HEK293 (cell line): ENCODE results near the gene SPO11.

Experiments
- CTCF ChIA-PET: fragments of 350-600 bp; formaldehyde crosslinking; extraction: SDS; loops from one replicate; lab custom pipeline; 2021; ENCODE audit warnings: antibody characterized with exemption; lab: Yijun Ruan, JAX
- POLR2A ChIA-PET: fragments of 300-600 bp; formaldehyde crosslinking; extraction: SDS; loops from one replicate; lab custom pipeline; 2020; ENCODE audit warnings: antibody characterized with exemption, inconsistent platforms; lab: Yijun Ruan, JAX
- H3K27ac ChIP-seq: fragments of 200-500 bp; sonication (Bioruptor generic); 2 replicates; pipeline ENCODE4 v1.5.1; 2014; ENCODE audit warnings: low read depth, low read length, control low read depth, inconsistent platforms; ENCODE audit errors: extremely low read depth
- H3K36me3 ChIP-seq, 2 experiments: fragments of 200-500 bp in 1 of 2; sonication (Bioruptor generic) in 1 of 2; 1 replicate in 1 of 2; 2 replicates in 1 of 2; pipeline ENCODE4 v1.5.1; 2014 to 2017; ENCODE audit warnings: inconsistent platforms in 2 of 2, low read length in 2 of 2; ENCODE audit not compliant: control insufficient read depth in 2 of 2, insufficient read depth in 1 of 2
- H3K4me1 ChIP-seq: fragments of 200-500 bp; sonication (Bioruptor generic); 2 replicates; pipeline ENCODE4 v1.5.1; 2014; ENCODE audit warnings: mild to moderate bottlenecking, low read length, inconsistent platforms; ENCODE audit not compliant: control insufficient read depth, insufficient read depth
- H3K4me3 ChIP-seq: 2 replicates; pipeline ENCODE4 v1.5.1; 2011; ENCODE audit warnings: low read depth, mild to moderate bottlenecking, control low read depth, low read length, moderate library complexity
- H3K9me3 ChIP-seq: fragments of 200-500 bp; sonication (Bioruptor generic); 2 replicates; pipeline ENCODE4 v1.5.1; 2014; ENCODE audit warnings: low read depth, low read length, inconsistent platforms; ENCODE audit not compliant: control insufficient read depth, insufficient read depth
- BCL11B ChIP-seq: fragments of 450-650 bp; formaldehyde crosslinking; IDR thresholded peaks from 2 replicates; pipeline ENCODE4 v1.5.1; 2016; ENCODE audit warnings: low read depth, missing biosample characterization, missing genetic modification characterization
- GLIS1 ChIP-seq: fragments of 450-650 bp; formaldehyde crosslinking; IDR thresholded peaks from 2 replicates; pipeline ENCODE4 v1.5.1; 2016; ENCODE audit warnings: missing biosample characterization, missing genetic modification characterization
- REPIN1 ChIP-seq: fragments of 450-650 bp; formaldehyde crosslinking; IDR thresholded peaks from 2 replicates; pipeline ENCODE4 v1.5.1; 2017; ENCODE audit warnings: missing biosample characterization, missing genetic modification characterization, low read depth
- ZFP37 ChIP-seq: fragments of 450-650 bp; formaldehyde crosslinking; IDR thresholded peaks from 2 replicates; pipeline ENCODE4 v1.5.1; 2016; ENCODE audit warnings: missing biosample characterization, missing genetic modification characterization
- ZFP69B ChIP-seq: fragments of 450-650 bp; formaldehyde crosslinking; IDR thresholded peaks from 2 replicates; pipeline ENCODE4 v1.5.1; 2016; ENCODE audit warnings: missing biosample characterization, missing genetic modification characterization
- ZNF112 ChIP-seq: fragments of 450-650 bp; formaldehyde crosslinking; IDR thresholded peaks from 2 replicates; pipeline ENCODE4 v1.5.0; 2017; ENCODE audit warnings: missing biosample characterization, missing genetic modification characterization
- ZNF248 ChIP-seq: fragments of 450-650 bp; formaldehyde crosslinking; IDR thresholded peaks from 2 replicates; pipeline ENCODE4 v1.5.1; 2017; ENCODE audit warnings: missing biosample characterization, missing genetic modification characterization
- ZNF324 ChIP-seq: fragments of 450-650 bp; formaldehyde crosslinking; IDR thresholded peaks from 2 replicates; pipeline ENCODE4 v1.5.1; 2016; ENCODE audit warnings: missing biosample characterization, missing genetic modification characterization
- ZNF354C ChIP-seq: fragments of 450-650 bp; formaldehyde crosslinking; IDR thresholded peaks from 2 replicates; pipeline ENCODE4 v1.5.1; 2016; ENCODE audit warnings: missing biosample characterization, missing genetic modification characterization, low read depth, borderline replicate concordance
- ZNF473 ChIP-seq: fragments of 450-650 bp; formaldehyde crosslinking; IDR thresholded peaks from 2 replicates; pipeline ENCODE4 v1.5.1; 2017; ENCODE audit warnings: missing biosample characterization, missing genetic modification characterization
- ZNF530 ChIP-seq: fragments of 450-650 bp; formaldehyde crosslinking; IDR thresholded peaks from 2 replicates; pipeline ENCODE4 v1.5.1; 2016; ENCODE audit warnings: low read depth, missing biosample characterization, missing genetic modification characterization
- ZNF549 ChIP-seq: fragments of 450-650 bp; IDR thresholded peaks from 2 replicates; pipeline ENCODE4 v1.5.1; 2018; ENCODE audit warnings: missing biosample characterization, missing genetic modification characterization, mild to moderate bottlenecking, inconsistent platforms, moderate library complexity
- ZNF624 ChIP-seq: fragments of 450-650 bp; formaldehyde crosslinking; IDR thresholded peaks from 2 replicates; pipeline ENCODE4 v1.5.1; 2017; ENCODE audit warnings: missing biosample characterization, missing genetic modification characterization
- ZNF626 ChIP-seq: fragments of 450-650 bp; sonication (Bioruptor Pico); formaldehyde crosslinking; IDR thresholded peaks from 2 replicates; pipeline ENCODE4 v1.5.1; 2018; ENCODE audit warnings: missing biosample characterization, missing genetic modification characterization, inconsistent platforms
- ZNF791 ChIP-seq: fragments of 450-650 bp; formaldehyde crosslinking; IDR thresholded peaks from 2 replicates; pipeline ENCODE4 v1.5.1; 2016; ENCODE audit warnings: missing biosample characterization, missing genetic modification characterization
- TF ChIP-seq, protein P1 (sequence below): fragments of 450-650 bp; formaldehyde crosslinking; IDR thresholded peaks from 2 replicates; pipeline ENCODE4 v1.5.1; 2016; ENCODE audit warnings: missing biosample characterization, missing genetic modification characterization, borderline replicate concordance
- TF ChIP-seq, protein P2 (sequence below): fragments of 450-650 bp; formaldehyde crosslinking; IDR thresholded peaks from 2 replicates; pipeline ENCODE4 v1.5.1; 2016; ENCODE audit warnings: missing biosample characterization, missing genetic modification characterization
- TF ChIP-seq, protein P3 (sequence below): fragments of 450-650 bp; IDR thresholded peaks from 2 replicates; pipeline ENCODE4 v1.5.1; 2018; ENCODE audit warnings: missing biosample characterization, missing genetic modification characterization
- TF ChIP-seq, protein P4 (sequence below): fragments of 450-650 bp; formaldehyde crosslinking; IDR thresholded peaks from 2 replicates; pipeline ENCODE4 v1.5.1; 2017; ENCODE audit warnings: missing biosample characterization, missing genetic modification characterization
- TF ChIP-seq, protein P5 (sequence below): fragments of 450-650 bp; formaldehyde crosslinking; IDR thresholded peaks from 2 replicates; pipeline ENCODE4 v1.5.1; 2016; ENCODE audit warnings: missing biosample characterization, missing genetic modification characterization
- TF ChIP-seq, protein P6 (sequence below): fragments of 450-650 bp; formaldehyde crosslinking; IDR thresholded peaks from 2 replicates; pipeline ENCODE4 v1.5.1; 2016; ENCODE audit warnings: missing biosample characterization, missing genetic modification characterization

Gene SPO11

DNA sequence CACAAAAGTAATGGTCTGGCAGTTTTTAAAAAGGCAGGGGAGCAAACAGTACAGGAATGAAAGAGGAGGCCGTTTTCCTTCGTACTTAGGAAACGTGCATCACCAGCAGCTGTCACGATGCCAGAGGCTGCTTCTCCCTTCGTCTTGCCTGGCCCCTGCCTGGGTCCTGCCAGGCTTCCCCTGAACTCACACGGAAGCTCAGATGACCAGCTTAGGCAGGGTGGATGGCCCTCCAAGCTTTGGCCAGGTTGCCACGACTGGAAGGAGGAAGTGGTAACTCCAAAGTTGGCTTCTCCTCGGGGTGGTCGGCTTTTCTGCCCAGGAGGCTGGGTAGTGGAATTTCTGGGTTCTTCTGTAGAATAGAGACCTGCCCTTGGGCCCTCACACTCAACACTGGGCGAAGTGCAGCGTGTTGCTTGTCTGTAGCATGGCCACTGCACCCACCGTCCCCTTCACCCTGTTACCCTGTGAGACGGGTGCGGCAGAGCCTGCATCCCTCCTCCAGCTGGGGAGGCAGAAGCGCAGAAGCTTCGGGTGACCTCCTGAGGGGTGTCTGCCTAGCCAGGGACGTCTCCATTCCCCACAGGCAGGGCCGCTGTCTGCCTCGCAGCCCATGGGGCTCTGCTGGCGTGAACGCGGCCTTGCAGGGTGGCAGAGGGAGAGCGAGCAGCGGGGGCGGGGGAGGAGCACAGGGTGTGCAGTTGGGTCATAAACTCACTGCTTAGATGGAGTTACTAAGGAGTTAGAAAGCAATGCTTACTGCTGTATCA is 43.2 kb downstream of the SPO11 start:
- Histone ChIP-seq H3K36me3 (peaks cover 37 to 100% of the 10 kb centered on the region in 2 experiments), H3K4me3 (no peak overlapping the region), H3K4me1 (no peaks in the 10 kb centered on the region), H3K9me3 (no peaks in the 10 kb centered on the region), H3K27ac (no peak overlapping the region)
- CTCF ChIA-PET, result no interaction called here
- POLR2A ChIA-PET, result no interaction called here
- TF ChIP-seq ZNF324 (no peak), ZNF549 (tag by site-specific recombination) (no peak), ZFP69B (tag by site-specific recombination) (no peak), ZNF624 (tag by site-specific recombination) (no peak), ZNF248 (tag by site-specific recombination) (no peak), BCL11B (tag by site-specific recombination) (no peak), ZFP37 (tag by site-specific recombination) (no peak), ZNF473 (tag by site-specific recombination) (no peak)
- TF ChIP-seq, protein P1, sequence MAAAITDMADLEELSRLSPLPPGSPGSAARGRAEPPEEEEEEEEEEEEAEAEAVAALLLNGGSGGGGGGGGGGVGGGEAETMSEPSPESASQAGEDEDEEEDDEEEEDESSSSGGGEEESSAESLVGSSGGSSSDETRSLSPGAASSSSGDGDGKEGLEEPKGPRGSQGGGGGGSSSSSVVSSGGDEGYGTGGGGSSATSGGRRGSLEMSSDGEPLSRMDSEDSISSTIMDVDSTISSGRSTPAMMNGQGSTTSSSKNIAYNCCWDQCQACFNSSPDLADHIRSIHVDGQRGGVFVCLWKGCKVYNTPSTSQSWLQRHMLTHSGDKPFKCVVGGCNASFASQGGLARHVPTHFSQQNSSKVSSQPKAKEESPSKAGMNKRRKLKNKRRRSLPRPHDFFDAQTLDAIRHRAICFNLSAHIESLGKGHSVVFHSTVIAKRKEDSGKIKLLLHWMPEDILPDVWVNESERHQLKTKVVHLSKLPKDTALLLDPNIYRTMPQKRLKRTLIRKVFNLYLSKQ (tag by site-specific recombination), result no peak
- TF ChIP-seq, protein P2, sequence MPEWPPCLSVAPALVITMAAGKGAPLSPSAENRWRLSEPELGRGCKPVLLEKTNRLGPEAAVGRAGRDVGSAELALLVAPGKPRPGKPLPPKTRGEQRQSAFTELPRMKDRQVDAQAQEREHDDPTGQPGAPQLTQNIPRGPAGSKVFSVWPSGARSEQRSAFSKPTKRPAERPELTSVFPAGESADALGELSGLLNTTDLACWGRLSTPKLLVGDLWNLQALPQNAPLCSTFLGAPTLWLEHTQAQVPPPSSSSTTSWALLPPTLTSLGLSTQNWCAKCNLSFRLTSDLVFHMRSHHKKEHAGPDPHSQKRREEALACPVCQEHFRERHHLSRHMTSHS (tag by site-specific recombination), result no peak

DNA sequence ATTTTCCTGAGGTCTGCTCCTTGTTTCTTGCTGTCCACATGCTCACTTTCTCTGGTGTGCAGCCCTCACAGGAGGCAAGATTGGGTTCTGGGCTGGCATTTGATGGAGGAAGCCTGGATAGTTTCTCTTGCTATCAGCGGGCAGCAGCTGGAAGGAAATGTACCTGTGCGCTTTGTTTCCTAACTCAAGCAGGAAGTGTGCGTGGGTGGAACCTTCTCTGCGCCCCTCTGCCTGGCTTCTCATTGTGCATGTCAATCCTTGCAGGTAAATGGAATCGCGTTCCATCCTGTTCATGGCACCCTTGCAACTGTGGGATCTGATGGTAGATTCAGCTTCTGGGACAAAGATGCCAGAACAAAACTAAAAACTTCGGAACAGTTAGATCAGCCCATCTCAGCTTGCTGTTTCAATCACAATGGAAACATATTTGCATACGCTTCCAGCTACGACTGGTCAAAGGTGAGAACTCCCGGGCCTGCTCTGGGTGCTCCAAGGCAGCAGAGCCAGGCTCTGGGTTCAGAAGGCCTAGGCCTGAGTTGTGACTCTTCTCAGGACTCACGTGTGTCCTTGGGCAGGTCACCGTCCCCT is 44.8 kb downstream of the SPO11 start:
- Histone ChIP-seq H3K36me3 (peaks cover 34 to 98% of the 10 kb centered on the region in 2 experiments), H3K4me3 (no peak overlapping the region), H3K9me3 (no peaks in the 10 kb centered on the region), H3K27ac (no peak overlapping the region), H3K4me1 (no peaks in the 10 kb centered on the region)
- TF ChIP-seq, protein P3, sequence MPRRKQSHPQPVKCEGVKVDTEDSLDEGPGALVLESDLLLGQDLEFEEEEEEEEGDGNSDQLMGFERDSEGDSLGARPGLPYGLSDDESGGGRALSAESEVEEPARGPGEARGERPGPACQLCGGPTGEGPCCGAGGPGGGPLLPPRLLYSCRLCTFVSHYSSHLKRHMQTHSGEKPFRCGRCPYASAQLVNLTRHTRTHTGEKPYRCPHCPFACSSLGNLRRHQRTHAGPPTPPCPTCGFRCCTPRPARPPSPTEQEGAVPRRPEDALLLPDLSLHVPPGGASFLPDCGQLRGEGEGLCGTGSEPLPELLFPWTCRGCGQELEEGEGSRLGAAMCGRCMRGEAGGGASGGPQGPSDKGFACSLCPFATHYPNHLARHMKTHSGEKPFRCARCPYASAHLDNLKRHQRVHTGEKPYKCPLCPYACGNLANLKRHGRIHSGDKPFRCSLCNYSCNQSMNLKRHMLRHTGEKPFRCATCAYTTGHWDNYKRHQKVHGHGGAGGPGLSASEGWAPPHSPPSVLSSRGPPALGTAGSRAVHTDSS (tag by site-specific recombination), result no peak
- TF ChIP-seq ZNF530 (no peak), ZNF791 (tag by site-specific recombination) (no peak), REPIN1 (no peak), ZNF112 (tag by site-specific recombination) (no peak), ZNF626 (tag by site-specific recombination) (no peak), GLIS1 (tag by site-specific recombination) (no peak), ZNF354C (no peak)
- TF ChIP-seq, protein P4, sequence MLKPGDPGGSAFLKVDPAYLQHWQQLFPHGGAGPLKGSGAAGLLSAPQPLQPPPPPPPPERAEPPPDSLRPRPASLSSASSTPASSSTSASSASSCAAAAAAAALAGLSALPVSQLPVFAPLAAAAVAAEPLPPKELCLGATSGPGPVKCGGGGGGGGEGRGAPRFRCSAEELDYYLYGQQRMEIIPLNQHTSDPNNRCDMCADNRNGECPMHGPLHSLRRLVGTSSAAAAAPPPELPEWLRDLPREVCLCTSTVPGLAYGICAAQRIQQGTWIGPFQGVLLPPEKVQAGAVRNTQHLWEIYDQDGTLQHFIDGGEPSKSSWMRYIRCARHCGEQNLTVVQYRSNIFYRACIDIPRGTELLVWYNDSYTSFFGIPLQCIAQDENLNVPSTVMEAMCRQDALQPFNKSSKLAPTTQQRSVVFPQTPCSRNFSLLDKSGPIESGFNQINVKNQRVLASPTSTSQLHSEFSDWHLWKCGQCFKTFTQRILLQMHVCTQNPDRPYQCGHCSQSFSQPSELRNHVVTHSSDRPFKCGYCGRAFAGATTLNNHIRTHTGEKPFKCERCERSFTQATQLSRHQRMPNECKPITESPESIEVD, result no peak
- TF ChIP-seq, protein P5, sequence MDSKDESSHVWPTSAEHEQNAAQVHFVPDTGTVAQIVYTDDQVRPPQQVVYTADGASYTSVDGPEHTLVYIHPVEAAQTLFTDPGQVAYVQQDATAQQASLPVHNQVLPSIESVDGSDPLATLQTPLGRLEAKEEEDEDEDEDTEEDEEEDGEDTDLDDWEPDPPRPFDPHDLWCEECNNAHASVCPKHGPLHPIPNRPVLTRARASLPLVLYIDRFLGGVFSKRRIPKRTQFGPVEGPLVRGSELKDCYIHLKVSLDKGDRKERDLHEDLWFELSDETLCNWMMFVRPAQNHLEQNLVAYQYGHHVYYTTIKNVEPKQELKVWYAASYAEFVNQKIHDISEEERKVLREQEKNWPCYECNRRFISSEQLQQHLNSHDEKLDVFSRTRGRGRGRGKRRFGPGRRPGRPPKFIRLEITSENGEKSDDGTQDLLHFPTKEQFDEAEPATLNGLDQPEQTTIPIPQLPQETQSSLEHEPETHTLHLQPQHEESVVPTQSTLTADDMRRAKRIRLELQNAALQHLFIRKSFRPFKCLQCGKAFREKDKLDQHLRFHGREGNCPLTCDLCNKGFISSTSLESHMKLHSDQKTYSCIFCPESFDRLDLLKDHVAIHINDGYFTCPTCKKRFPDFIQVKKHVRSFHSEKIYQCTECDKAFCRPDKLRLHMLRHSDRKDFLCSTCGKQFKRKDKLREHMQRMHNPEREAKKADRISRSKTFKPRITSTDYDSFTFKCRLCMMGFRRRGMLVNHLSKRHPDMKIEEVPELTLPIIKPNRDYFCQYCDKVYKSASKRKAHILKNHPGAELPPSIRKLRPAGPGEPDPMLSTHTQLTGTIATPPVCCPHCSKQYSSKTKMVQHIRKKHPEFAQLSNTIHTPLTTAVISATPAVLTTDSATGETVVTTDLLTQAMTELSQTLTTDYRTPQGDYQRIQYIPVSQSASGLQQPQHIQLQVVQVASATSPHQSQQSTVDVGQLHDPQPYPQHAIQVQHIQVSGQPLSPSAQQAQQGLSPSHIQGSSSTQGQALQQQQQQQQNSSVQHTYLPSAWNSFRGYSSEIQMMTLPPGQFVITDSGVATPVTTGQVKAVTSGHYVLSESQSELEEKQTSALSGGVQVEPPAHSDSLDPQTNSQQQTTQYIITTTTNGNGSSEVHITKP (tag by site-specific recombination), result no peak
- TF ChIP-seq, protein P6, sequence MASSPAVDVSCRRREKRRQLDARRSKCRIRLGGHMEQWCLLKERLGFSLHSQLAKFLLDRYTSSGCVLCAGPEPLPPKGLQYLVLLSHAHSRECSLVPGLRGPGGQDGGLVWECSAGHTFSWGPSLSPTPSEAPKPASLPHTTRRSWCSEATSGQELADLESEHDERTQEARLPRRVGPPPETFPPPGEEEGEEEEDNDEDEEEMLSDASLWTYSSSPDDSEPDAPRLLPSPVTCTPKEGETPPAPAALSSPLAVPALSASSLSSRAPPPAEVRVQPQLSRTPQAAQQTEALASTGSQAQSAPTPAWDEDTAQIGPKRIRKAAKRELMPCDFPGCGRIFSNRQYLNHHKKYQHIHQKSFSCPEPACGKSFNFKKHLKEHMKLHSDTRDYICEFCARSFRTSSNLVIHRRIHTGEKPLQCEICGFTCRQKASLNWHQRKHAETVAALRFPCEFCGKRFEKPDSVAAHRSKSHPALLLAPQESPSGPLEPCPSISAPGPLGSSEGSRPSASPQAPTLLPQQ (tag by site-specific recombination), result no peak
- POLR2A ChIA-PET, result no interaction called here
- CTCF ChIA-PET, result interaction anchor here (1.1 kb wide), 1 partner anchor 28 kb away, joined by 3 read pairs; no protein-coding TSS in a partner anchor
